CD4-positive, alpha-beta T cell treated with Interleukin-15 for 4 hours (primary cell): Measurements from ENCODE around the gene CMTM1.
"Not testable (repeated sequence)": the region's sequence is repeated elsewhere in the genome, so short reads cannot be mapped to it uniquely, and the experiment has no call there.

Experiments used
- DNase-seq: peaks from one replicate; pipeline ENCODE4 v3.0.0-alpha.2; 2020; ENCODE audit warnings: low spot score

CMTM1 gene

DNA sequence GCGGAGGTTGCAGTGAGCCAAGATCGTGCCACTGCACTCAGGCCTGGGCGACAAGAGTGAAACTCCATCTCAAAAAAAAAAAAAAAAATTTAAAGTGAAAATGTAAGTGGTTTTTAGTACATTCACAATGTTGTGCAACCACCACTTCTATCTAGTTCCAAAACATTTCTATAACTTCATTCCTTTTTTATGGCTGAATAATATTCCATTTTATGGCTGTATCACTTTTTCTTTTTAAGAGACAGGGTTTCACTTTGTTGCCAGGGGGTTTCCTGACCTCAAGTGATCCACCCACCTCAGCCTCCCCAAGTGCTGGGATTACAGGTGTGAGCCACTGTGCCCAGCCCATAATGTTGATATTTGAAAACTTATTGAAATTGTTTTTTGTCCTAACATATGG lies 26.6 kb downstream of the CMTM1 start:
- no peak for DNase-seq

DNA sequence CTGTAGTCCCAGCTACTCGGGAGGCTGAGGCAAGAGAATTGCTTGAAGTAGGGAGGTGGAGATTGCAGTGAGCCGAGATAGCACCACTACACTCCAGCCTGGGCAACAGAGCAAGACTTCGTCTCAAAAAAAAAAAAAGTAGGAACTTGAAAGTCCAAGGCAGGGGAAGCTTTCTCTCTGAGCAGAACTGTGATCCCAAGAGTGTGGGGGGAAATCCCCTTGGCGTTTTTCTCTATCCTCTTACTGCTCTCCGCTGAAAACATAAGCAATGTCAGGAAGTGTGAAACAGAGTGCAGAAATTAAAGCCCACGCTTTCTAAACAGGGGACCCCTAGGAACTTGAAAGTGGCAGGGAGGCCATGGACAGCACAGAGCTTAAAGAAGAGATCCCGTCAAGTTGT lies 28.5 kb downstream of the CMTM1 start:
- DNase-seq = no peak

DNA sequence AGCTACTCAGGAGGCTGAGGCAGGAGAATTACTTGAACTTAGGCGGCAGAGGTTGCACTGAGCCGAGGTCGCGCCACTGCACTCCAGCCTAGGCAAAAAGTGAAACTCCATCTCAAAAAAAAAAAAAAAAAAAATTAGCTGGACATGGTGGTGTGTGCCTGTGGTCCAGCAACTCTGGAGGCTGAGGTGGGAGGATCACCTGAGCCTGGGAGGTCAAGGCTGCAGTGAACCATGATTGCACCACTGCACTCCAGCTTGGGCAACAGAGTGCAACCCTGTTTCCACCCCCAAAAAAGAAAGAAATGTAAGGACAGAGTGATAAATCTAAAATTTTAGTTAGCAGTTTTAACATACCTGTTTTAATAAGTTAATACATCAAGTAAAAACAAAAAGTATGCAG lies 30.3 kb downstream of the CMTM1 start:
- DNase-seq = not testable (repeated sequence)

DNA sequence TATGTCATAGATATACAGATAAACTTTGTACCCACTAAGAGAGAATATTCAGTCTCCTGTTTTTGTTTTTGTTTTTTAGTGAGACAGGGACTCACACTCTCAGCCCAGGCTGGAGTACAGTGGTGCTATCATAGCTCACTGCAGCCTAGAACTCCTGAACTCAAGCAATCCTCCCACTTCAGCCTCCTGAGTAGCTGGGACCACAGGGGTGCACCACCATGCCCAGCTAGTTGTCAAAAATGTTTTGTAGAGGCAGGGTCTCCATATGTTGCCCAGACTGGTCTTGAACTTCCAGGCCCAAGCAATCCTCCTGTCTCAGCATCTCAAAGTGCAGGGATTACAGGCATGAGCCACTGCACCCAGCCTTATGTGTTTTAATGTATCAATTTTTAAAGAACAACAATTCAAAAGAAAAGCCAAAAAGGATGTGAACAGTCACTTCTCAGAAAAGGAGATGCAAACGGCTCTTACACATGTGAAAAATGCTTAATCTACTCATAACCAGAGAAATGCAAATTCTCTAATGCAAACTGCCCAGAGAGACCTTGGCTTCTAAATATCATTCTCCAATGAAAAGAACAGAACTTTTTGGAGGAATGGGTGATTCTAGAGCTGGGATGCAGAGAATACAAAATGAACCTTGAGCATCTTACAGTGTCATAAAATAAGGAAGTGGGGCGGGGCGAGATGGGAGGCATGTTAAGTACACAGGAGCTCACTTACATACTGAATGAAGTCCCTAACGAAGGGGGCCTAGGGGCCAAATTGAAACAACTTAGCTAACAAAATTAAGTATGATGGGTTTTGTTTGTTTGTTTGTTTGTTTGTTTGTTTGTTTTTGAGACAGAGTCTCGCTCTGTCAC lies 31.0 kb downstream of the CMTM1 start:
- no peak for DNase-seq

DNA sequence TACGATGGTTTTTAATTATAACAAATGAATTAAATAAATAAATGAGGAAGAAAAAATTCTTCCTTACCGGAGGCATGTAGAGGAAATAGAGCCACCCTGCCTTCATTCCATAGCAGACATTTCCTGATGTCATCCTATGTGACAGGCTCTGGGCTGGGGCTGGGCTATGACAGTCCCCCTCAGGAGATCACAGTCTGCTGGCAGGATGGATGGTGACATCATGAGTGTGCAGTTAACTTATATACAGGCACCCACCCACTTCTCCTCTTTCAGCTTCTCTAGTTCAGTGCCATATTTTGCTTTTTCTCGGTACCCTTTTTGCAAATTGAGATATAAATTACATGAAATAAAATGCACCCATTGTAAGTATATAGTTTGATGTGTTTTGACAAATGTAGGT lies 31.9 kb downstream of the CMTM1 start:
- no peak for DNase-seq

DNA sequence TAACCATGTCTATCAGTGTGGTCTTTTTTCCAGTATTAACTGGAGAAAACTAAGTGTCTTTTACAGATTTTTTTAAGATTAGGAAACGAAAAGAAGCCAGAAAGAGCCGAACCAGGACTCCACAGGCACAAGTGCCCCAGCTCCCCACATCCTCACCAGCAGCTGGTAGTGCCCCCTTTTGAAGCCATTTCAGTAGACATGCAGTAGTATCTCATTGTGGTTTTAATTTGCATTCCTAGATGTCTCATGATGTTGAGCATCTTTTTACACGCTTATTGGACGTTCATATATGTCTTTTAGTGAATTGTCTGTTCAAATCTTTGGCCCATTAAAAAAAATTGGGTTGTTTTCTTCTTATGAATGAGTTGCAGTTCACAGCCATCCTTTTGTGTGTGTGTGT lies 33.5 kb downstream of the CMTM1 start:
- no peak for DNase-seq

DNA sequence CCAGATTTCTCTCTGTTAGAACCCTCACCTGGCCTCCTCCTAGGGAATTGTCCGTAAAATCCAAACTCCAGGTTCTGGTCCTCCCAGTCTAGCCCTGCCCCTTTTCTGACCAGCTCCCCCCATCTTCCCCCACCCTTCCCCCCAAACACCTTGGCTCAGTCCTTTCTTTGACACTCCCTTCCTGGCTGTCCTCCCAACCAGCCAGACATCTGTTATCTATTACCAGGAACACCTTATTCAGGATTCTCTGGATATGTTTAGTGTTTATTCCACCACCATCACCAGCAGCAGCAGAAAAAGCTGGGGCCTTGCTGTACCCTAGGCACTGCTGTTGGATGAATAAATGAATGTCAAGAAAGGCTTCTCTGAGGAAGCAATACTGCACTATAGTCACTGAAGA lies 34.2 kb downstream of the CMTM1 start:
- no peak for DNase-seq

DNA sequence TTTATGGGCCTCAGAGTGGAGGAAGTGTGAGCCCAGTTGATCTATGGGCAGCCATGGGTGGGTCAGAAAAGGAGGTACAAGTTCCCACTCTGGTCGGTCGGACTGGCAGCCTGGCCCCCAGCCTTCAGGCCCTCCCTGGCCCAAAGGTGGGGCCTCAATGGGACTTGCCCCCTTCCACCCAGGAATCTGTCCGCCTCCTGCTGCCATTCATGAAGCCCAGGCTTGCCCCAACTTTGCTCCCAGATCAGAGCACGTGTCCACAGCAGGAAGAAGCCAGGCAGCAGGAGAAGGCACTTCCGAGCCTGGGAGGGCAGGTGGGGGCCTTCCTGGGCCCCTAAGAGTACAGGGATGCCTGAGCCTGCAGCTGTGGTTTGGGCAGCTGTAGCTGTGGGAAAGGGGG lies 35.2 kb downstream of the CMTM1 start:
- DNase-seq = no peak

DNA sequence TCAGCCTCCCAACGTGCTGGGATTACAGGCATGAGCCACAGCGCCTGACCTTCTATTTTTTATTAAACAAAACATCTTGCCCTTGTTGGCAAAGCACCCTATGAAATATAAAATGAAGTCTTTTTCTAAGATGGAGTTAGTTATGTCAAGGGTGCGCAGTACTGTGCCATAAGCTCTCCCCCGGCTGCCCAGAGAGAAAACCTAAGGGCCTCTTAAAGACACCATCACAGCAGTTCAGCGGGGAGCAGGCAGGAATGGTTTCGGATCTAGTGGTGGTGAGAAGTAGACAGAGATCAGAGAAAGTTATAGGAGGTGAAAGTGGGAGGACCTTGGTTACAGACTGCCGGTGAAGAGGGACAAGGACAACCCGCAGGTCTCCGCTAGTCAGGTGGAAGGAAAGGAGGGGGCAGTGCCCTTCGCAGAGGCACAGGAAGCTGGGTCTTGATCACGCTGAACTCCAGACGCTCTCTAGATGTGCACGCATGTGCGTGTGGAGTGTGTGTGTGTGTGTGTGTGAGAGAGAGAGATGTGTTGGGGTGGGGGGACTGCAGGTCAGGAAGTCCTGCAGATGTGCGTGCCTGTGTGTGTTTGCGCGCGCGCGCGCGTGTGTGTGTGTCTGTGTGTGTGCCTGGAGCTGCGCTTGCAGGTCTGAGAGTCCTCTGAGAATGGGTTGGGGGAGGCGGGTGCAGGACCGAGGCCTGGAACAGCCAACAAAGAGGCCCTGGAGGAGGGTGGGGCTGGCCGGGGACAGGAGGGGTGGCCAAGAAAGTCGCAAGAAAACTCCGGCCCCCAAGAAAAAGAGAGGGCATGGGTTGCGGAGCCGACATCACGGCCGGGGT lies 37.5 kb downstream of the CMTM1 start:
- peak; percentile 83 for DNase-seq

DNA sequence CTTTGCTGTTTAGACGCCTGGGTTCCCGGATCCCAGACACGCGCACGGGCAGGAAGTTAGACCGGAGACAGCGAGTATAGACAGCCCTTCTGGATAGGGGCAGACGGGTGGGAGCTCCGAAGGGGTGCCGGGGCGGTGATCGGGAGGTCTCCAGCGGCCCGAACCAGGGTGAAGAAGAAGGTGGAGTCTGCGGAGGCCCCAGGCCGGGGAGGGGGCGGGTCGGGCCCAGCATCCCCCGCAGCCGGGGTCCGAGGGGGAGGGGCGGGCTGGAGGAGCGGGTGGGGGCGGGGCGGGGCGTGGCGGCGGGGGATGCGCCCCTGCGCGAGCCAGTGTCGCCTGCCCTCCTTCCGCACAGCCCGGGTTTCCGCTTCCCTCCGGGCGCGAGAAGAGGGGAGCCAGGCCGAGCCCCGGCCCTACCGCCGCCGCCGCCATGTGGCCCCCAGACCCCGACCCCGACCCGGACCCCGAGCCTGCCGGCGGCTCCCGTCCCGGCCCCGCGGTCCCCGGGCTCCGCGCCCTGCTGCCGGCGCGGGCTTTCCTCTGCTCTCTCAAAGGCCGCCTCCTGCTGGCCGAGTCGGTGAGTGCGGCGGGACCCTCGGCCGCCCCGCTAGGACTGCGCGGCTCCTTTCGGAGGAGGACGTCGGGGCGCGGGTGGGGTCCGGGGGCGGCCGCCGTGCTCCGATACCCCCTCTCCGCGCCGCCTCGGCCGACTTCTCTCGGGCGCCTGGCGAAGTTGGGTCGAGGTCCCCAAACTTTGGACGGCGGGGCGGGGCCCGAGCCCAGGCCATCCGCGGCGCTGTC lies 38.3 kb downstream of the CMTM1 start, which contains the start of gene CMTM3:
Gene CMTM3 (plus strand): TSS at position 329 of the 801 bp plus-strand sequence. CDS start 102 bp downstream, at position 431.
- peak; percentile 72 for DNase-seq

DNA sequence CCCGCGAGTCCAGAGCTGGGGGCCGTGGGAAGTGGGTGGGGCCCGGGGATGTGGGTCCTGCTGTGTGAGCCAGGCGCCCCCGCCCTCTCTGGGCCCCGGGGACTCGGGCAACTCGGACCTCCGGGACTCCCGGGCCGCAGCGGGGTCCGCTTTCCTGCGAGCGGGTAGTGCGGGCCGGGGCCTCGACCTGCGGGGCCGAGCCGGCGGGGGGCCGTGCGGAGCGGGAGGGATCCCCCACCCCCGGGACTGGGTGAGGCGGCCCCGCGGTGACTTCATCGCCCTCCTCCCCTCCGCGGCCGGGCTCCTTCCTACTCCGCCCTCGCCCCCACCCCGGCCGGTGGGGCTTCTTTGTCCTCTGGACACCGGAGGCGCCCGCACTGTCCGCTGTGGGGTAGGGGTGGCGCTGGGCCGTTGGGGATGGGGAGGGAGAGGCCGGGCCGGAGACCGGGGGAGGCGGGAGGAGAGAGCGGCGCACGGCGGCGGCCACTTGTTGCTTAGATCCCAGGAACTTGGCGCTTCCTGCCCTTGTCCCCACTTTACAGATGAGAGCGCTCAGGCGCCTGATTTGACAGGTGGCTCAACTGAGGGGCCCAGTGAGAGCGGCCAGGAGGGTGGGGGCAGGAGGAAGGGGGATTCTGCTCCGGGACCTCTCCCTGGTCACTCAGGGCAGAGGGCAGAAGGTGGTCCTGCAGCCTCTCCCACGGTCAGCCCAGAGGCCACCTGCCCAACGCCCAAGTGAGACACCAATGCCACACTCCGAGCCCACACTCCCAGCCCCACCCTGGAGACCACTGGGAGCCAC lies 39.1 kb downstream of the CMTM1 start:
- peak; percentile 35 for DNase-seq

DNA sequence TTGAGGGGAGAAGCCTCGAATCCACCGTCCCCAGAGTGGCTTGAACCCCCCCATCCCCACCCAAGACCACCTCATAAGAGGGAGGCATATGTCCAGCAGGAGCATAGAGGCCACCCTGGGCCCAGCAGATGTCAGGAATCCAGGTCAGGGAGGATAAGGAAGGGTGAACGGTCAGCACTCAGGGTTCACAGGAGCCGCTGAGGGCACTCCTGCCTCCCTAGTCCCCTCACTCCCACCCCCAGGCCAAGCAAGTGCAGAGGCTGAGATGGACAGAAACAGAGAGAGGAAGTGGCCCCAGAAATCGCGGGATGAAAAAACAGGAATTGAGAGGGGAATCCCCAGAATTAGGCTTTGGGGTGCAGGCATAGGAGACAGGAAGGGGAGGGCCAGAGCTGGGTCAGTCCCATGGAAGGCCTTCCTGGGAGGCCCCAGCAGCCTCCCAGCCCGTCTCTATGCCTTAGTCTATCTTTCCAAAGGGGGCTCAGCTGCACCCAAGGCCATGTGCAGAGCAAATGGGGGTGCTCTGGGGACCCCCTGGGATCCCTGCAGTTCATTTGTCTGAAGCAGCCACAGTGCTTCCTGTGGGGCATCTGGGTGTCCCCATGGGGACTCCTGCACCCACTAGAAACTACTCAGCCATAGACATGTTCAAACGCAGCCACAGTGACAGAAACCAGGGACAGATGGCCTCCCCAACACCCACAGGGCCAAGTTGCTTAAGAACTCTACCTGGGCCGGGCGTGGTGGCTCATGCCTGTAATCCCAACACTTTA lies 39.9 kb downstream of the CMTM1 start:
- DNase-seq = no peak

DNA sequence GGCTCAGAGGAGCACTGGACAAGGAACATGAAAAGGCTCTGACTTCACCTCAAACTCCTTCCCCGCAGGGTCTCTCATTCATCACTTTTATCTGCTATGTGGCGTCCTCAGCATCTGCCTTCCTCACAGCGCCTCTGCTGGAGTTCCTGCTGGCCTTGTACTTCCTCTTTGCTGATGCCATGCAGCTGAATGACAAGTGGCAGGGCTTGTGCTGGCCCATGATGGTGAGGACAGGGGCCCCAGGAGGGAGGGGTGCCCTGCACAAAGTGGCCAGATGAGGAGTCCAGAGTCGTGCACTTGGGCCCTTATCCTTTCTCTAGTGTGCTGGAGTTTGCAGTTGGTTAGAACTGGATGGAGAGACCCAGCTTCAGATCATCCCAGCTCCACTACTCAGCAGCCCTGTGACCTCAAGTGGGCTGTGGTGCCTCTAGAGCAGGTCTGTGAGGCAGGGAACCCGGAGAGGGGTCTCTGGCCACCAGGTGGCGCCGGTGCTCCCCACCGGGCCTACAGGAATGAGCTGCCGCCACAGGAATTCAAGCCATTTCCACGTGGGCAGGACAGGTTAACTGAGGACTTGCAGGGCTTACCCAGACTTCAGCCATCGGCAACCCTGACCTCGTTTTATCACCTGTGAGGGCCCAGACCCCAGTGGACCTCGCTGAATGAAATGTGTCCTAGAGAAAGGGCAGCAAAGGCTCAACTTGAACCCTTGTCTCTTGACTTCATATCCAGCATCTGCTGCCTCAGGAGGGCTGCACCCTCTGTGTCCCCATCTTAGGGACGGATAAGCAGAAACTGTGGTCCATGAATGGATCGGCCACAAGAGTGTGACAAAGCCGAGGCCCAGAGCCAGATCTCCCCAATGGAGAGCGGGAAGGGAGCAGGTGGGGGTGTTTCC lies 42.3 kb downstream of the CMTM1 start:
- peak; percentile 84 for DNase-seq

DNA sequence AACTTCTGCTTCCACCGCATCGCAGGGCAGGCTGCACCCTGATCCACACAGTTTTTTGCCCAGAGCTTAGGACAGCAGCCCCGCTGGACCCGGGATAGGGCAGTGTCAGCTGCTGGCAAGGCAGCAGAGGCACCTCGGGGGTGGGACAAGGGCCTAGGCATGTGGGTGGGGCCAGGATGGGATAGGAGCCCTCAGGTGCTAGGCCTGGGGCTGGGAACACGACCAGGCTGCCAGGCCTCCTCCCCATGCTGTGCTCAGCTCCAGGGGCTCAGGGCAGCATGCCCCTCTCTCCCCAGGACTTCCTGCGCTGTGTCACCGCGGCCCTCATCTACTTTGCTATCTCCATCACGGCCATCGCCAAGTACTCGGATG lies 42.9 kb downstream of the CMTM1 start:
- DNase-seq = no peak

DNA sequence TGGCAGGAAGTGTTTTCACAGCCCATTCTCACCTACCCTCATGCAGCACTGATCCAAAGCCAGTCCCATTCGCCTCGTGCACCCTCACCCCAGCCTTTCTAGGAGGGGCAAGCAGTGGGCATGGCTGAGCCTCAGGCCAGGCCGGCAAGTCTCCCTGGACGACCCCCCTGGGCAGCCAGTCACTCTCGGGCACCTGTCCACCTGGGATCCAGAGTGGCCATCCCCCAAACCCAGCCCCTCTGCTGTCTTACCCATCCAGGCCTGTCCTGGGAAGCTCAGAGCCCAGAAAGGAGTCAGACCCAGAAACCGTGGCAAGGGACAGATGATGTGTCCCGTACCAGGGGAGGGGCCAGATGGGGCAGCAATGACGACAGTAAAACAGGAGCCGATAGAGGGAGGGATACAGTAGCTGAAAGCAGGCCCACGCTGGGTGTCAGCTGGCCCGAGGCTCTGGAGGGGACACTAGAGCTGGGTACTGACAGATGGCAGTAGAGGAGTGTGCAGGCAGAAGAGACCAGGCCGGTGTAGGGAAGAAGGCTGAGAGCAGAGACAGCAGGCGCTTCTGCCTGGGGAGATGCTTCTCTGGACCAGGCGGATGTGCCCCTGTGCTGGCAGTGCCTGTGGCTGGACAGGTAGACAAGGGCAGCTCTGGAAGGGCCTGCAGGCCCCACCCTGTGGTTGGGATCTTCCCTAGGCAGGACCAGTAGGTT lies 44.0 kb downstream of the CMTM1 start:
- no peak for DNase-seq

DNA sequence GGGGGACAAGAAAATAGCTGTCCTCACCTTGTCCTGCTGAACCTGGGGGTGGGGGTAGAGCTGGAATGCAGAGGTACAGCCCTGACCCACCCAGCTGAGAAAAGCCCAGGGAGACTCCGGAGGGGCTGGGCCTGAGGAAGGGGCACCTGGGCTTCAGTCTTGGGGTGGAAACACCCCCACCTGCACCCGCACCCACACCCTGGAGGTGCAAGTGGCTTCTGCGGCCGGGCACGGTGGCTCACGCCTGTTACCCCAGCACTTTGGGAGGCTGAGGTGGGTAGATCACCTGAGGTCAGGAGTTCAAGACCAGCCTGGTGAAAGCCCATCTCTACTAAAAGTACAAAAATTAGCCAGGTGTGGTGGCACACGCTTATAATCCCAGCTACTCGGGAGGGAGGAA lies 45.7 kb downstream of the CMTM1 start:
- not testable (repeated sequence) for DNase-seq

DNA sequence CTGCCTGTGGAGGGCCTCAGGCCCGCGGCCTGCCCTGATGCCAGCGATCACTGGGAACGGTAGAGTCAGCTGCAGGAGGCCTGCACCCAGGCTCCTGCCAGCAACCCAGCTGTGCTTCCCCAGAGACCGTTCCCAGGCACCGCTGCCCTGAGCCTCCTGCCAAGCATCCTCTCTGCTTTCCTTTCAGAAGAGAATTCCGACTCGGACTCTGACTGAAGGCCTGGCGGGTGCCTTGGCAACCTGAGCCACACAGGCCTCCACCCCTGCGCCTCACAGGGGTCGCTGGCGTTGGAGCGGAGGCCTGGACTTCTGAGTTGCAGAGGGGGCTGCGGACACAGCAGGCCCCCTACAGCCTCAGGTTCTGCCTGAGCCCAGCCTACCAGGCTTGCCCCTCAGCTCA lies 46.2 kb downstream of the CMTM1 start:
- DNase-seq = no peak

DNA sequence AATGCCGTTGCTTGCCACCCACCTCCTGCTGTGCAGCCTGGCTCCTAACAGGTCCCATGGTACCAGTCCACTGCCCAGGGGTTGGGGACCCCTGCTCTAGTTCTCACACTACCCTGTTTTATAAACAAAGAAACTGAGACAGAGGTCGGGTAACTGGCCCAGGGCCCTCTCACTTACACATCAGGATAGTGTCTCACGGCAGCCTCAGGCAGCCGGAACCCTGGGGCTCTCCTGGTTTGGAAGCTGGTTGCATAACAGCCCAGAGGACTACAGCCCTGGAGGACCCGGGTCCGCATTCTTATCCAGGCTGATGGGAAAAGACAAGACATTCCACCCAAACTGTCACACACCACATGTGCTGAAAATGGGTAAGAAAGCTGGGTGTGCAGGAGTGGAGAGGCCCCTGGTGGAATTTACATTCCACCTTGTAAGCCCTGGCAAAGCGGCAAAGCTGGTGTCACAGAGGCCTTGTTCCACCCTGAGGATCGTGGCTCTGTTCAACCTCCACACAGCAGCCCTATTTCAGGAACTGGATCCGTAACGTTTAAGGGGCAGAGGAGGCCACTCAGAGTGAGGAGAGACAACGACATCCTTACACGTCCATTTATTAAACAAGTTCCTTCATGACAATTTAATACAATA lies 48.0 kb downstream of the CMTM1 start:
- no peak for DNase-seq

DNA sequence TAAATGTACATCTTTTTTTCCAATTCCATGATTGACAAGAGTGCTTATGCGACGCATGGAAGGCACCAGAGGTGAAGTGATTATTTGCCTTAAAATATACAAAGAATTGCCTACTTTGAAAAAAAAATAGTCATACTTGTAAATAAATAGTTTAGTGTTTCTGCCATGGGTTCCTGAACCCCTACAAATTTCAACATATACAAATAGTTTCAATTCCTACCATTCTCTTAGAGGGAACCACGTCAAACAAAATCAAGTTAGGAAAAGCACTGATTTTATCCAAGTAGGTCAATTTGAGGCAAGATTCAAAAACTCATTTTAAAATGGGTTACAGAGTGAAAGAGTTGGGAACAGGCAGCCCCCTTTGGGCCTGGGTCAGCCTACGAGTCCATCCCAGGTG lies 49.9 kb downstream of the CMTM1 start:
- no peak for DNase-seq
